Endothelial cell (in vitro differentiated cells): ENCODE results near the gene CIBAR2. TPM values are rescaled to one million over a fixed set of nuclear protein-coding genes. Genes with fewer than 3 reads are reported as not detected.

Experiments
- DNase-seq: peaks from one replicate; pipeline ENCODE4 v3.0.0; 2021; ENCODE audit warnings: low spot score
- H3K27ac Mint-ChIP-seq: one replicate; pipeline ENCODE4 v1.8.0; 2021; ENCODE audit warnings: mixed read lengths, inconsistent platforms; ENCODE audit not compliant: unreplicated experiment
- H3K27me3 Mint-ChIP-seq: one replicate; pipeline ENCODE4 v1.8.0; 2021; ENCODE audit warnings: mild to moderate bottlenecking, moderate library complexity, mixed read lengths, inconsistent platforms; ENCODE audit not compliant: unreplicated experiment
- H3K36me3 Mint-ChIP-seq: one replicate; pipeline ENCODE4 v1.8.0; 2021; ENCODE audit warnings: mild to moderate bottlenecking, low read depth, mixed read lengths, inconsistent platforms; ENCODE audit not compliant: unreplicated experiment
- H3K4me1 Mint-ChIP-seq: one replicate; pipeline ENCODE4 v1.8.0; 2021; ENCODE audit warnings: mild to moderate bottlenecking, mixed read lengths, inconsistent platforms; ENCODE audit not compliant: unreplicated experiment
- H3K4me3 Mint-ChIP-seq: one replicate; pipeline ENCODE4 v1.8.0; 2021; ENCODE audit warnings: mild to moderate bottlenecking, mixed read lengths, inconsistent platforms; ENCODE audit not compliant: unreplicated experiment
- H3K9me3 Mint-ChIP-seq: one replicate; pipeline ENCODE4 v1.8.0; 2021; ENCODE audit warnings: mixed read lengths, inconsistent platforms; ENCODE audit not compliant: unreplicated experiment
- CTCF ChIP-seq: fragments of 200-600 bp; sonication (generic); IDR thresholded peaks from one replicate; pipeline ENCODE4 v1.5.0; 2021; ENCODE audit warnings: antibody characterized with exemption; ENCODE audit not compliant: unreplicated experiment
- total RNA-seq: library from RNA; stranded (reverse); fragmentation: NEBNext Ultra II Directional; extraction: Animal tissue kit (Norgen Biotek cat#: 25700); gene quantifications from one replicate; pipeline ENCODE4 v1.2.1, GENCODE V29; 2021; ENCODE audit not compliant: unreplicated experiment

The CIBAR2 gene
- total RNA-seq, 1 donor from 2014 or later, result not detected

GRCh38 chr16:85090181-85090580, 22.1 kb downstream of the CIBAR2 start:
- TF ChIP-seq CTCF, result no peak
- peaks cover 3% of the 10 kb centered on the region for H3K36me3 Mint-ChIP-seq
- peaks cover 5% of the 10 kb centered on the region for H3K27me3 Mint-ChIP-seq
- no peak overlapping the region for H3K4me3 Mint-ChIP-seq
- no peaks in the 10 kb centered on the region for H3K9me3 Mint-ChIP-seq
- H3K27ac Mint-ChIP-seq, result no peak overlapping the region
- H3K4me1 Mint-ChIP-seq, result peaks cover 15% of the 10 kb centered on the region
- DNase-seq, result no peak

GRCh38 chr16:85089525-85089924, 22.7 kb downstream of the CIBAR2 start:
- DNase-seq, result no peak

GRCh38 chr16:85088570-85089199, 23.6 kb downstream of the CIBAR2 start:
- no peaks in the 10 kb centered on the region for H3K9me3 Mint-ChIP-seq
- peaks cover 9% of the 10 kb centered on the region for H3K4me1 Mint-ChIP-seq
- H3K27me3 Mint-ChIP-seq, result peaks cover 5% of the 10 kb centered on the region
- H3K27ac Mint-ChIP-seq, result no peak overlapping the region
- H3K36me3 Mint-ChIP-seq, result peaks cover under 1% of the 10 kb centered on the region
- DNase-seq, result no peak
- no peak for TF ChIP-seq CTCF
- H3K4me3 Mint-ChIP-seq, result no peak overlapping the region

More at GRCh38 chr16:85089525-85089924, 22.7 kb downstream of the CIBAR2 start:
- Mint-ChIP-seq H3K9me3 (no peaks in the 10 kb centered on the region), H3K36me3 (peaks cover 3% of the 10 kb centered on the region), H3K27me3 (peaks cover 5% of the 10 kb centered on the region), H3K4me3 (no peak overlapping the region), H3K4me1 (peaks cover 11% of the 10 kb centered on the region), H3K27ac (no peak overlapping the region)
- no peak for TF ChIP-seq CTCF

- Mint-ChIP-seq H3K9me3 (no peaks in the 10 kb centered on the region), H3K27me3 (peaks cover 10% of the 10 kb centered on the region), H3K4me1 (peaks cover 15% of the 10 kb centered on the region), H3K4me3 (no peak overlapping the region), H3K27ac (no peak overlapping the region), H3K36me3 (no peaks in the 10 kb centered on the region)
- DNase-seq, result no peak
- TF ChIP-seq CTCF, result no peak
Measured at GRCh38 chr16:85087899-85088569, 24.2 kb downstream of the CIBAR2 start.
